Caco-2 (cell line): ENCODE data around the gene USP10. TPM values are rescaled to one million over a fixed set of nuclear protein-coding genes. Genes with fewer than 3 reads are reported as not detected.

Source experiments
- BruUV-seq: library from RNA; stranded (reverse); fragments of 400-500 nt; replicated peaks from 2 replicates; lab custom pipeline; 2021; lab: Mats Ljungman, UMichigan
- CTCF ChIA-PET: fragments of 300-600 bp; sonication (Branson Sonifier 250); formaldehyde crosslinking; loops from one replicate; lab custom pipeline; 2022; ENCODE audit warnings: antibody characterized with exemption; lab: Charles Lee
- POLR2A ChIA-PET: fragments of 300-600 bp; sonication (Branson Sonifier 250); formaldehyde crosslinking; loops from one replicate; lab custom pipeline; 2022; ENCODE audit warnings: antibody characterized with exemption; lab: Charles Lee
- DNase-seq, 2 experiments: peaks; one replicate each; pipeline versions ENCODE4 v3.0.0 to v3.0.0-alpha.2; 2020 to 2022
- H3K27me3 ChIP-seq: replicated peaks from 2 replicates; pipeline ENCODE4 v1.6.0; 2011; ENCODE audit warnings: low read length; ENCODE audit not compliant: control insufficient read depth, insufficient read depth
- H3K36me3 ChIP-seq: 2 replicates; pipeline ENCODE4 v1.5.1; 2011; ENCODE audit warnings: low read length; ENCODE audit not compliant: control insufficient read depth, insufficient read depth
- H3K4me1 ChIP-seq: fragments of 250-450 bp; sonication (Bioruptor Pico); 2 replicates; pipeline ENCODE4 v1.5.1; 2020; ENCODE audit warnings: mild to moderate bottlenecking
- H3K4me3 ChIP-seq: 2 replicates; pipeline ENCODE4 v1.5.1; 2011; ENCODE audit warnings: low read depth, mild to moderate bottlenecking, control low read depth, low read length
- H3K9me3 ChIP-seq: fragments of 250-450 bp; sonication (Bioruptor Pico); 2 replicates; pipeline ENCODE4 v1.5.1; 2020; ENCODE audit warnings: mild to moderate bottlenecking, moderate library complexity
- H3K27ac Mint-ChIP-seq: one replicate; pipeline ENCODE4 v1.8.0; 2022; ENCODE audit warnings: mixed read lengths; ENCODE audit not compliant: unreplicated experiment
- H3K27me3 Mint-ChIP-seq: one replicate; pipeline ENCODE4 v1.8.0; 2022; ENCODE audit warnings: mixed read lengths; ENCODE audit not compliant: insufficient read depth, unreplicated experiment
- H3K36me3 Mint-ChIP-seq: one replicate; pipeline ENCODE4 v1.8.0; 2022; ENCODE audit warnings: mild to moderate bottlenecking, mixed read lengths; ENCODE audit not compliant: insufficient read depth, unreplicated experiment
- H3K4me1 Mint-ChIP-seq: one replicate; pipeline ENCODE4 v1.8.0; 2022; ENCODE audit warnings: low read depth, mixed read lengths; ENCODE audit not compliant: unreplicated experiment
- H3K4me3 Mint-ChIP-seq: one replicate; pipeline ENCODE4 v1.8.0; 2022; ENCODE audit warnings: mild to moderate bottlenecking, moderate library complexity, mixed read lengths; ENCODE audit not compliant: unreplicated experiment
- H3K9me3 Mint-ChIP-seq: one replicate; pipeline ENCODE4 v1.8.0; 2022; ENCODE audit warnings: mixed read lengths; ENCODE audit not compliant: unreplicated experiment
- intact Hi-C: fragments of 100-400 bp; cut with micrococcal nuclease; formaldehyde crosslinking; loops from one replicate; pipeline ENCODE4 v1.10.0; 2022; ENCODE audit not compliant: unreplicated experiment
- total RNA-seq: library from RNA; stranded (reverse); gene quantifications from 2 replicates; pipeline ENCODE4 v1.2.3, GENCODE V29; 2022
- TF ChIP-seq, protein P1 (sequence below), 2 experiments: fragments of 200-600 bp in 1 of 2; IDR thresholded peaks; 1 replicate in 1 of 2; 2 replicates in 1 of 2; pipeline versions ENCODE4 v1.5.1 to v1.8.0; 2011 to 2022; ENCODE audit warnings: antibody characterized with exemption in 1 of 2, control low read depth in 1 of 2, inconsistent platforms in 1 of 2, low read depth in 1 of 2, low read length in 1 of 2, mild to moderate bottlenecking in 1 of 2, moderate library complexity in 1 of 2; ENCODE audit not compliant: insufficient read depth in 1 of 2, severe bottlenecking in 1 of 2, unreplicated experiment in 1 of 2

Gene USP10
- total RNA-seq, 1 experiment from 2014 or later: 147 TPM

DNA sequence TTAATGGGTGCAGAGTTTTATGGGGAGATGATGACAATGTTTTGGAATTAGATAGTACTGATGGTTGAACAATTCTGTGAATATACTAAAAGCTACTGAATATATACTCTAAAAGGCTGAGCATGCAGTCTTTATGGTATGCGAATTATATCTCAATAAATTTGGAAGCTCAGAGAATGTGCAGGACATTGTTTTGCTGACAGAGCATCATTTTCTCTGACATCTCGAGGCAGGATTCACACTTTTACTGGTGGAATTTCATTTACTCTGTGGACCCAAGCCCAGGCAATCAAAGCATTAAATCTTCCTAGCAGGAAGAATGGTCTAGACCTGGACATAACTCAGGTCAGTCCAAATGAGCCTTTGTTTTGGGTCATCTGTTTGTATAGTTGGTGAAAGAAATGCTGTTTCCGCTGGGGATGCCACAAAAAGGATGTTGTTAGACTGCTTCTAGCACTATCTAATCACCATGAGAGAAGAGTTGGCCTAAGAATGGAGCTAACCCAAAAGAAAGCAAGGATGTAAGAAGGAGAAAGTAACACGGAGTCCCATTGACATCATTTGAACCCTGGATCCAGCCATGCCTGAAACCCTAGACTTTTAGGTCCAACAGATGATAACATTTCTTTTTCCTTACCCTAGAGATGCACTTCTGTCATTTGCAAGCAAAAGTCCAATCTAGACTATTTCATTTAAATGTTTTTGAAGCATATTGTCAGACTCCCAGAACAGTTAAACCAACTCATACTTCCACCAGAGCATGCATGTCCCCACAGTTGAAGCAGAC is 18.8 kb upstream of the USP10 start:
- H3K36me3 Mint-ChIP-seq: no peaks in the 10 kb centered on the region
- BruUV-seq: no TSS peak
- ChIA-PET CTCF (interaction anchor here (0.9 kb wide), 1 partner anchor 8 kb away, joined by 5 read pairs; no protein-coding TSS in a partner anchor), POLR2A (no interaction called here)
- Histone ChIP-seq H3K36me3 (no peaks in the 10 kb centered on the region), H3K4me3 (no peak overlapping the region), H3K27me3 (no peaks in the 10 kb centered on the region), H3K4me1 (peaks cover 3% of the 10 kb centered on the region; the same call in 1 of the 2 replicates), H3K9me3 (no peaks in the 10 kb centered on the region)
- no peak overlapping the region for H3K27ac Mint-ChIP-seq
- no peak overlapping the region for H3K4me3 Mint-ChIP-seq
- H3K9me3 Mint-ChIP-seq: no peaks in the 10 kb centered on the region
- TF ChIP-seq, protein P1, sequence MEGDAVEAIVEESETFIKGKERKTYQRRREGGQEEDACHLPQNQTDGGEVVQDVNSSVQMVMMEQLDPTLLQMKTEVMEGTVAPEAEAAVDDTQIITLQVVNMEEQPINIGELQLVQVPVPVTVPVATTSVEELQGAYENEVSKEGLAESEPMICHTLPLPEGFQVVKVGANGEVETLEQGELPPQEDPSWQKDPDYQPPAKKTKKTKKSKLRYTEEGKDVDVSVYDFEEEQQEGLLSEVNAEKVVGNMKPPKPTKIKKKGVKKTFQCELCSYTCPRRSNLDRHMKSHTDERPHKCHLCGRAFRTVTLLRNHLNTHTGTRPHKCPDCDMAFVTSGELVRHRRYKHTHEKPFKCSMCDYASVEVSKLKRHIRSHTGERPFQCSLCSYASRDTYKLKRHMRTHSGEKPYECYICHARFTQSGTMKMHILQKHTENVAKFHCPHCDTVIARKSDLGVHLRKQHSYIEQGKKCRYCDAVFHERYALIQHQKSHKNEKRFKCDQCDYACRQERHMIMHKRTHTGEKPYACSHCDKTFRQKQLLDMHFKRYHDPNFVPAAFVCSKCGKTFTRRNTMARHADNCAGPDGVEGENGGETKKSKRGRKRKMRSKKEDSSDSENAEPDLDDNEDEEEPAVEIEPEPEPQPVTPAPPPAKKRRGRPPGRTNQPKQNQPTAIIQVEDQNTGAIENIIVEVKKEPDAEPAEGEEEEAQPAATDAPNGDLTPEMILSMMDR (IDR thresholded peaks at IDR 0.05; ENCODE audit: insufficient read depth in 1 of 2, low read depth in 1 of 2, low read length in 1 of 2, severe bottlenecking in 1 of 2, unreplicated experiment in 1 of 2): no peak
- intact Hi-C loops: no loop called here
- no peak for DNase-seq
- no peaks in the 10 kb centered on the region for H3K4me1 Mint-ChIP-seq
- no peaks in the 10 kb centered on the region for H3K27me3 Mint-ChIP-seq

- Mint-ChIP-seq H3K27me3 (no peaks in the 10 kb centered on the region), H3K4me3 (no peak overlapping the region), H3K9me3 (no peaks in the 10 kb centered on the region), H3K36me3 (no peaks in the 10 kb centered on the region), H3K4me1 (no peaks in the 10 kb centered on the region), H3K27ac (no peak overlapping the region)
- H3K36me3 ChIP-seq: no peaks in the 10 kb centered on the region
- TF ChIP-seq, protein P1 (IDR thresholded peaks at IDR 0.05; ENCODE audit: insufficient read depth in 1 of 2, low read depth in 1 of 2, low read length in 1 of 2, severe bottlenecking in 1 of 2, unreplicated experiment in 1 of 2): no peak
- no peak overlapping the region for H3K4me3 ChIP-seq
- BruUV-seq: no TSS peak
- ChIA-PET CTCF (interaction anchor here (0.7 to 1.3 kb wide), 2 partner anchors 12 to 178 kb away, joined by 3 read pairs; no protein-coding TSS in a partner anchor), POLR2A (no interaction called here)
- intact Hi-C loops: no loop called here
- no peaks in the 10 kb centered on the region for H3K4me1 ChIP-seq
- no peaks in the 10 kb centered on the region for H3K27me3 ChIP-seq
- DNase-seq: no peak
- no peaks in the 10 kb centered on the region for H3K9me3 ChIP-seq
Measured at GRCh38 chr16:84683691-84684591, 15.9 kb upstream of the USP10 start.

DNA sequence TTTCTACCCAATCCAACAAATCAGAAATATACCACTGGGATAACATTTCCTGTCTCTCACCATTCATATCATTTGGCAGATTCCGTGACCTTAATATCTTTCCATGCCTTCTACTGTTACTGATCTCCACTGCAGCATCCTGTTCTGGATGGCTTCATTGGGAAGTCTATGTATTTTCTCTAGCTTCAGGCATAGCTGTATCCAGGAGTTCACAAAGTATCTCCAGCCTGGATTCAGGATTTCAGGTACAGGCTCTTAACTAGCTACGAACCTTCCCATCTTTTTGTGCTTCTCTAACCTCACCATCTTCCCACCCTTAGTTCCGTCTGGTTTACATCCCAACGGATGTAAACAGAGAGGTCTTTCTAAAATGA is 15.2 kb upstream of the USP10 start:
- Mint-ChIP-seq H3K4me3 (no peak overlapping the region), H3K36me3 (no peaks in the 10 kb centered on the region), H3K4me1 (no peaks in the 10 kb centered on the region), H3K27me3 (no peaks in the 10 kb centered on the region), H3K9me3 (no peaks in the 10 kb centered on the region), H3K27ac (no peak overlapping the region)
- no peaks in the 10 kb centered on the region for H3K9me3 ChIP-seq
- CTCF ChIA-PET: interaction anchor here (0.7 to 1.3 kb wide), 2 partner anchors 12 to 178 kb away, joined by 3 read pairs; no protein-coding TSS in a partner anchor
- BruUV-seq: no TSS peak
- H3K27me3 ChIP-seq: no peaks in the 10 kb centered on the region
- no peaks in the 10 kb centered on the region for H3K4me1 ChIP-seq
- TF ChIP-seq, protein P1 (IDR thresholded peaks at IDR 0.05; ENCODE audit: insufficient read depth in 1 of 2, low read depth in 1 of 2, low read length in 1 of 2, severe bottlenecking in 1 of 2, unreplicated experiment in 1 of 2): no peak
- H3K36me3 ChIP-seq: no peaks in the 10 kb centered on the region
- POLR2A ChIA-PET: no interaction called here
- intact Hi-C loops: no loop called here
- DNase-seq: no peak
- no peak overlapping the region for H3K4me3 ChIP-seq
